Endothelial cell of hepatic sinusoid (primary cell): ENCODE measurements around the gene PLPP4.

Experiments used
- in situ Hi-C: cut with HindIII; loops from 2 replicates; pipeline ENCODE4 v1.10.0; 2017; ENCODE audit warnings: low sequenced_read_pairs

The PLPP4 gene

DNA sequence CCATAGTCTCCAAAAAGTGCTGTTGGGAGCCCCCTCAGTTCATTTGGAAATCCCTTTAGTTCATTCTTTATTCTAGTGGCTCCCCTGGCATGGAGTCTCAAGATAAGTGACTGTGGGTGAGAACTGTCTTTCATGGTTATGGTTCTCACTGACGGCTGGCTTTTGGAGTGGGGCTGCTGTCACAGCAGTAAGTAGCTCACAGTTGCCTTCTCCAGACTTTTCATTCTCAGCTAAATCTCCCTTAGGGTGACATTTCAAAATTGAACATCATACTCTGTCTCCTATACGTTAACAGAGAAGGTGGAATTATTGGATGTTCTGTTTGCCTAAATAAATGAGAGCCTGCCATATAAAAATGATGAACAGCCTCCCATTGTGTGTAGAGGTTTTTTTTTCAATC is 58.7 kb downstream of the PLPP4 start:
- in situ Hi-C loops = no loop called here

DNA sequence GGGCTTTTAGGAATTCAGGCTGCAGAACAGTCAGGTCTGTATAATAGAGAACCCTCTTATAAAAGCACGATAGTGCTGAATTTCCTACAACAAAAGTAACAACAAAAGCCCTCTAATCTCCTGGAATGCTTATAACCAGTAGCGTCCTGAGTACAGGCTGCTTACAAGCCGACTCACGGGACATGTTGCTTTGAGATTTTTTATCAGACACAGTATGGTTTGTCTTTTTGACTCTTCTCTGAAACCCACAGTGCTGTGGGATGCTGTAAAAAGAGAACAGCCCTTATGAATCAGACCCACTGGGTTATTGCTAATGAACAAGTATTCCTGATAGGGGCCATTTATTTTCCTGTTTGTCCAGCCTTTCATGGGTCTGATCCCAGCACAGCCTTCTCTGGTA is 59.4 kb downstream of the PLPP4 start:
- in situ Hi-C loops = no loop called here

DNA sequence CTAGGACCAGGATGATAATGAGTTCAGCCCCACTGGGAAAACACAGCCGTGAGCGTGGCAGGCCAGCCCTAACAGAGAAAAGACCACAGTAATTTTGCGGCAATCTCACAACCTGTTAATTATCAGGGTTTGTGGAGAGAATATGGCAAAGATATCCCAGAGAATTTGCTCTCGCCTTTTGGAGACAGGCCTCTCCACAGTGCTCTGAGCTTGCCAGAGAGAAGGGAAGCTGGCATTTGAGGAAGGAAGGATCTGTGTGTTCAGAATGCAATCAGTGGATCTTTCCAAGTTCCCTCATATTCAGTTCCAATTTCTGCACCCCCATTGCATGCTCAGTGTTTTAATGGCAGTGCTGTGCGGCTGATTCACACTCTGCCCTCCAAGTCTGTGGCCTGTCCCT is 60.2 kb downstream of the PLPP4 start:
- in situ Hi-C loops = no loop called here

DNA sequence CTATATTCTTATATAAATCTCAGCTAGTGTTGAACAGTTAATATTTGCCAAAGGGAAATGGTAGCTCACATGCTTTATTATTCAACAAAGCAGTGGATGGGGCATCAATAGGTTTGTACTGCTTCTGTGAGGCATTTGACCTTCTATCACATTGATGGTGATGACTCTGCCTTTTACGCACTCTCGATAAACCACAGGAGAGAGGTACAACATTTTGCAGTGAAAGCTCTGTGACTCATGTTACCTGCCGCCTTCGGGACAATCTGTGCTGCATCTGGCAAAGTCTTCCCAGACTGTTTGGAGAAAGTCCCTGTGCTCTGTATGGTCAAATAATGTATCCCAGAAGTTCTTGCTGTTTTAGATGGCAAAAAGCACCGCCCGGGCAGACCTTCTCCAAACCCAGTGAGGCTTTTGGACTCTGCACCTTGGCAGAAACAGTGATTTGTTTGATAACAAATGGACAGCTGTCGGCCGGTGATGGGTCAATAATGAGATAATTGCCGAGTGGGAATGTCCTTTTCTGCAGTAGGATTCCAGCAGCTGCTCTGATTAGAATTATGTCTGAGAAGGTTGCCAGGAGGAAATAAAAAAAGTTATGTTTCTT is 61.0 kb downstream of the PLPP4 start:
- in situ Hi-C loops = no loop called here

DNA sequence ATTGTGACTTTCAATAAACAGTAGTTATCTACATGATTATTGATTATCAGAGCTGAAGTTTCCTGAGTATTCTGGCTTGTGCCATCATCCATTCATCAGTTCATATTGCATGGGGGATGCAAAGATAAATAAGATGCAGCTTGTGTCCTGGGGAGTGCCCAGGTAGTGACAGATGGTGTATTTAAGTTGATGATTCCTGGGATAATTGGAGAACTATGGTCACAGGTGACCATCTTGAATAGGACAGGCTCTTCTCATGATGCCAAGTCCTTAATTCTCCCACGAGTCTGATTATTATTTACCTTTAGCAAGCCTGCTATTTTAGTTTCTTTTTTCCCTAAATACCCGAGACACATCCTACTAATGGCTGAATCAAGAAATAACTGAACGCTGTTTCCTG is 64.9 kb downstream of the PLPP4 start:
- in situ Hi-C loops = no loop called here

DNA sequence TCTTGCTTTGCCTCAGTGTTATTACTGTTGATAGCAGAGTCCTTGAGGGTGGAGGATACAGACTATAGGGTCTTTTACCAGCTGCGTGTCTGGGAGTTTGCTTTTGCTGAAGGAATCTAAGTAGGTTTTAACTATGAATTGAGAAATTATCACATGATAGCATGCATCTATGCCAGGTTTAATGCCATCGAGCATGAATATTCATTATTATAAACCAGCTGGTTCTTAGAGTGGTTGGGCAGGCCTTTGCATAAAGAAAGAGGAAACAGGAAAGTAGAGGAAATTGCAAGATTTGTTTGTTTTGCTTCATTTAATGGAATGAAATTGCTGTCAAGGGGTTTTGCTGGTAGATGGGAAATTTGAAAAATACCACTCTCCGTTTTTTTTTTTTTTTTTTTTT is 70.7 kb downstream of the PLPP4 start:
- in situ Hi-C loops = no loop called here

DNA sequence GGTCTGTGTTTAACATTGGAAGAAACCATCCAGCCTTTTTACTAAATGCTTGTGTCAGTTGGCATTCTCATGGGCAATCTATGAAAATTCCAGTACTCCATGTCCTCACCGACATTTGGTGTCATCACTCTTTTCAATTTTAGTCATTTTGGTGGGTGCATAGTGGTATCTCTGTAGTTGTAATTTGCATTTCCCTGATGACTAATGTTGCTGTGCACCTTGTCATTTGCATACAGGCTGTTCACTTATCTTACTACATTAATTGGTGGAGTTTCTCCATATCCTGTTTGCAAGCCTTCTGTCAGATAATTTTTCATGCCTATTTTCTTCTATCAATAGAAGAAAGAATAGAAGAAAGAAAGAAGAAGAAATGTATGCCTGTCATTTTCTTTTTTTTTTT is 73.7 kb downstream of the PLPP4 start:
- in situ Hi-C loops = no loop called here

DNA sequence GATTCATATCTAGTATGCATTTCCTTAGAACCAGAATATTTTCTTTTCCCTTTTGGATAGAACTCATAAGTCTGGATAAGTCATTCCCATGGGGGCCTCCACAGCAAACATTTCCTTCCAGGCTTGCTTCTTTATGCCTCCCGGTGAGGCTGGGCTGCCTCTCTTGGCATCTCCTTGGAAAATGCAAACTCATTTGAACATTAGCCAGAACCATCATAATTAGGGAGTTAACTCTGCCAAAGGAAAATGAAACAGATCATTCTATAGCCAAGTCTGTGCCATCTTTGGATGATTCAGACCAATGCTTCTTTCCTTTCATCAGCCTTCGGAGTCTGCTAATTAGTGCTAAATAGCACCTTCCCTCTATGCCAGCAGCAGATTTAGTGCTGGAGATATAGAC is 81.1 kb downstream of the PLPP4 start:
- in situ Hi-C loops = no loop called here

DNA sequence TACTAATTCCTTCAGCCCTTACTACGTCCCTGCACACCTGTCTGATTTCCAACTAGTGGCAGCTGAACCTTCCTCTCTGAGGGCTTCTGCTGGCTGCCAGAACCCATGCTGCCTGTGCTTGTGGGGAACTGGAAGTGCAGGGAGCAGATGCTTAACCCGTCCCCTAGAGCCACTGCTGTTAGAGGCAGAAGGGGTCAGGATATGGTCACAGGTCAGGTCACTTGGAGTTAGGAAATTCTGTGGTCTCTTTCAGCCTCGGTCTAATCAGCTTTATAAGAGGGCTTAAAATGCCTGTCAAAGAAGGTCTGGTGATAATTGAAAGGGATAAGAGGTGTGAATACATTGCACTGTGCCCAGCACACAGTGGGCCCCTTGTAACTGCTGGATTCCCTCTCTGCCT is 82.0 kb downstream of the PLPP4 start:
- in situ Hi-C loops = no loop called here

DNA sequence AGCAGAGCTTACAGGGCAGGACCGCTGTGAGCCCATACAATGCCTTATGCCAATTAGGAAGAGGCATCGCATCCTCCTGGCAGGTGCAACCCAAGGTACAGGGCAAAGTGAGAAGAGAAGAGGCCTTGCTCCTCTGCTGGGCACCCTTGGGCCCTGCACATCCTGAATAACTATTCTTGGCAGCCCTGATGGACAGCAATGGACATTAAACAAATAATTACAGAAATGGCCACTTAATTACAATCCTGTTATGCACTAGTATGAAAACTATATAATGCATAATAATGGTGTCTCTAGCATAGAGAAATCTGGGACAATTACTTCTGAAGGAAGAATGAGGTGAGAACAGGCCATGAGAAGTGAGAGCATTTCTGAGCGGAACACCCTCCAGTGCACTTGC is 83.5 kb downstream of the PLPP4 start:
- in situ Hi-C loops = no loop called here

DNA sequence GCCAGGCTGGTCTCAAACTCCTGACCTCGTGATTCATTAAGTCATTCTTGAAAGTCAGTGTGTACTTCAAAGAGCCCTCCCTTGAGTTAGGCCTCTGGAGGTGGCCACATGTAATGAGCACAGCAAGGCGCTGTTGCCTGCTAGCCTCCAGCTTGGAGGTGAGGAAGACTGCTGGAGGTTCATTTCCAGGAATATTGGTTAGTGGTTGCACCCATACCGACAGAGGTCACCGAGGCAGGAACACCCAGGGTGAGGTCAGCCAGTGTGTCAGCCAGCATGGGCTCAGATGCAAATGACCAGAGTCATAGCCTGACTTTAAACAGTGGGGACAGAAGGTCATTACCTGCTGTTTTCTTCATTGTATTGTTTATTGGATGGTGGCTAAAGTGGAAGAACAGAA is 85.0 kb downstream of the PLPP4 start:
- in situ Hi-C loops = no loop called here

DNA sequence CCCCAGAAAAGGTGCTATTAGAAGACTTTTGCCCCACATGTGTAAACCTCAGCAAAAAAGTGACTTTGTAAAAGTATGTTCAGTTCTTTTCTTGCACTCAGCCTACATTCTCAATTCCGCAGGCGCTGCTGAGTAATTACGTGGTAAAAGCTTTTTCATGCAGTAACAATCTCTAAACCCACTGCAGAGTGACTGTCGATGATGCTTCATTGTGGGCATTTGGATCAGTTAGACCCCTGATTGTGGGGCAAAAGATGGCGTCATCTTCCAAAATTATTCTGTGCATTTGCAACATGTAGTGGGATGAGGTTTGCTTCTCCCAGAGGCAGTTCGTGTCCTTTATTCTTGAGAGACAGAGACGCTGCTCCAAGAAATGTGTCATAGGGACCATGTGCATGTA is 85.6 kb downstream of the PLPP4 start:
- in situ Hi-C loops = no loop called here

DNA sequence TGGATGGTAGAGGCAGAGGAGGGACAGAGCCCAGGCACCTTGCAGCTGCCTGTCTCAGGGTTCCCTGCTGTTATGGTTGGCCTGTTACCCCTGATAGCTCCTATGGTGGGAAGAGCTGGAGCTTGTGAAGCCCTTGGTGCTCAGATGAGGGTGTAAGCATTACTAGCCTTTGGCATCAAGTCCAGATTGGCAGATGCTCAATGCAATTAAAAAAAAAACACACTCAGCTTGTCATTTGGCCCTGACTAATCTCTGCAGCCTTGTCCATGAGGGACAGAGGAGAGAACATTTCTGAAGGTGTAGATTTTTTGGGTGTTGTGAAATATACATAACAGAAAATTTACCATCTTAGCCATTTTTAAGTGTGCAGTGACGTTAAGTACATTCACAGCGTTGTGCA is 86.3 kb downstream of the PLPP4 start:
- in situ Hi-C loops = no loop called here

DNA sequence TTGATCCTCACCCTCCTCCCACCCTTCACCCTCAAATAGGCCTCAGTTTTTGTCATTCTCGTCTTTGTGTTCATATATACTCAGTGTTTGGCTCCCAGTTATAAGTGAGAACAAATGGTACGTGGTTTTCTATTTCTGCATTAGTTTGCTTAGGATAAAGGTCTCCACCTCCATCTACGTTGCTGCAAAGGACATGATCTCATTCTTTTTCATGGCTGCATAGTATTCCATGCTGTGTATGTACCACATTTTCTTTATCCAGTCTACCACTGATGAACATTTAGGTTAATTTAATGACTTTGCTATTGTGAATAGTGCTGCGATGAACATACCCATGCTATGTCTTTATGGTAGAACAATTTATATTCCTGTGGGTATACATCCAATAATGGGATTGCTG is 91.2 kb downstream of the PLPP4 start:
- in situ Hi-C loops = no loop called here

DNA sequence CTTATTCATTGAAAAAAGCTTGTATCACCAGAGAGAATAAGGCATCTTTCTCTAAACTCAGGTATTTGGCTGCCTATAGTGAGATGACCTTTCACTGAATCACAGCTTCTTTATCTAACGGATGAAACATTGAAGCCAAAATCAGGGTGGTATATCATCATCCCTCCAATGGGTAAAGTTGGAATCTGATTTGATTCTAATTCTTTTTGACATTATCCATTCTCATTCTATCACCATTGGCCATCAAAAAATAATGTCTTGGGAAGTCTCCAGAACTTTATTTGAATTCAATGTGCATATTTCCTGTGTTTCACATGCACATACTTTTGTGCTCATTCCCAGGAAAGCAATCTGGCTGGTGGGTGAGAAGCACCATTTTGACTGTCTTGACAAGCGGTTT is 95.2 kb downstream of the PLPP4 start:
- in situ Hi-C loops = no loop called here

DNA sequence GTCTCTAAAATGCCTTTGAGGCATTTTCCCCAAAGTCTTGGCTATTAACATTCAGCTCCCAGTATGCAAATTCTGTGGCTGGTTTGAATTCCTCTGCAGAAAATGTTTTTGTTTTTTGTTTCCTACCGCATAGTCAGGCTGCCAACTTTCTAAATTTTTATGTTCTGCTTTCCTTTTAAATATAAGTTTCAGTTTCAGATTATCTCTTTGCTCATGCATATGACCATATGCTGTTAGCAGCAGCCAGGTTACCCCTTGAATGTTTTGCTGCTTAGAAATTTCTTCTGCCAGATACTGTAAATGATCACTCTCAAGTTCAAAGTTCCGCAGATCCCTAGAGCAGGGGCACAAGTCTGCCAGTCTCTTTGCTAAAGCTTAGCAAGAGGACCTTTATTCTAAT is 96.9 kb downstream of the PLPP4 start:
- in situ Hi-C loops = no loop called here

DNA sequence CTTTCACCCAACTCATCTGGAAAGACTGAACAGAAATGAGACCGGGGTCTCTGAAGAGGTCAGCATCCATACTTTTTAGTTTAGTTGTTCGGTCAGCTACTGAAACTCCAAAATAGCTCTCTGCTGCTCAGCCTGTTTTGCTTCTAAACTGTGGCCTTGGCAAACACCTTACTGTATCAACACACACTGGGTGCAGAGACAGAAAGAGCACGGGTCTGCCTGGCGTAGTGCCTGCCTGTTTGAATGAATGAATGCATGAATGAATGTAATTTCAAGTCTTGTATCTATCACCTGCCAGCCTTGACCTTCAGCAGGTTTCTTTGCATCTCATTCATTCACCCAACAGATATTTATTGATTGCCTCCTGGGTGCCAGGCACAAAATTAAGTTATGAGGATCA is 98.4 kb downstream of the PLPP4 start:
- in situ Hi-C loops = no loop called here

DNA sequence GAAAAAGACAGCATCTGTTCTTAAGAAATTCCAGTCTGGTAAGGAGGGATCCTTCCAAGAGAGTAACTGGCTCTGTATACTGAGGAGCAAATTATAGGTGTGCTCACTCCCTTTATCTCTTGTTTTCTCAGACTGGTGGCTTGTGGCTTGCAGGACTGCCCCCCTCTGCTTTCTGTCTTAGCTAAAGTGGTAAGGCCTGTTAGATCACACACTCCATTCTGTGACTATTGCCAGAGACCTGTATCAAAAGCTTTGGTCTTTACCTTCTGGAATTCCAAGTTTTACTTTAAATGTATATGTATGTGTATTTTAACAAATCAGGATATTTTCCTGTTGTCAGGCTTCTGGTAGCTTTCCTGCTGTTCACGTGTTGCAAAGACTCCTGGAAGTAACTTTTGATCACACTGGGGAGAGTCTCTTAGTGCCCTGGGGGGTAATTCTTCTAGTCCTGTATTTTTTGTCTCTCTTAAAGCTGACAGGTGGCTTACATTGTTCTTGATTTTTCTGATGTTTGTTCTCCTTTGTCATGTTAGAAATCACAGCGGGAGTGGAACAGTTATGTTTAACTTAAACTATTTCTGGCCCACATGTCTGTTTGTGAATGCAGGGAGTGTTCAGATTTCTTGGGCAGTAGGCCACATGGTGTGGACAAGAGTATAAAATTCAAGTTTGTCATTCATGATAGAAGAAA is 99.0 kb downstream of the PLPP4 start:
- in situ Hi-C loops = no loop called here

DNA sequence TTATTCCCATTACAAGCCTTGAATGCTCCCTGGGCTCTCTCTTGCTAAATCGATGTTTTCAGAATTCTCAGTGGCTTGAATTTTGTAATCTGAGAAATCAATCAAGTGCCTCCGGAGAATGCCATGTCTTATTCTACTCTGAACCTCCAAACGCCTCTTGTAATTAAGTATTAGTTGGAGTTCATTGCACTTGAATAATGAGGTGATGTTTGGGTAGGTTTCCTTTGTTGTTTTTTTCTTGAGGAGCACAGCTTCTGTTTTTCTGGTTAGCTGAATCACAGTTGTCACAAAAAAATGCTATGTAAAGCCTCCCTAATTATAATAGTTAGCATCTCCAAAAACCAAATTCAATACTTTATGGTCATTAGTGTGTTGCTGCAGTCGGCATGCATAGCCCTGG is 100.3 kb downstream of the PLPP4 start:
- in situ Hi-C loops = no loop called here

DNA sequence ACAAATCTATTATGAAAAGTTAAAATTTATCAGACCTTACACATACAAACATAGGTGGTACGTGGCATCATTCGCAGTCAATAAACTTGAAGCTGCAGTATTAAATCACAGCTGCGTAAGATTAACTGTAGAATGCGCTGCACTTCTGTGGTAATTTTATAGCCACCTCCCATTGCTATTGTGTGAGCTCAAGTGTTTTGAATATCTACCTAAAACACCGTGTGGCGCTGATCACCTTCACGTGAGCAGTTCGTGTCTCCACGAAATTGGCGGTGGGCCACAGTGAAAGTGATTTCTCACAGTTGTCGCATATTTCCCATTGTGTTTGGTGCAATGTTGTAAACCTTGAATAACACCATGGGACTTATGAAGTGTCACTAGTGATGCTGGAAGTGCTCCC is 102.8 kb downstream of the PLPP4 start:
- in situ Hi-C loops = no loop called here

DNA sequence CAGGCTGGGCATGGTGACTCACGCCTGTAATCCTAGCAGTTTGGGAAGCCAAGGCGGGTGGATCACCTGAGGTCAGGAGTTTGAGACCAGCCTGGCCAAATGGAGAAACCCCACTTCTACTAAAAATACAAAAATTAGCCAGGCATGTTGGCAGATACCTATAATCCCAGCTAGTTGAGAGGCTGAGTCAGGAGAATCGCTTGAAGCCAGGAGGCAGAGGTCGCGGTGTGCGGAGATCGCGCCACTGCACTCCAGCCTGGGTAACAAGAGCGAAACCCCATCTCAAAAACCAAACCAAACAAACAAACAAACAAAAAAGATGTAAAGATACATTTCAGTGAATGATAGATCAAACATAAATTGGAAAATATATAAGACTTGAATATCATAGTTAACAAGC is 105.9 kb downstream of the PLPP4 start:
- in situ Hi-C loops = no loop called here

DNA sequence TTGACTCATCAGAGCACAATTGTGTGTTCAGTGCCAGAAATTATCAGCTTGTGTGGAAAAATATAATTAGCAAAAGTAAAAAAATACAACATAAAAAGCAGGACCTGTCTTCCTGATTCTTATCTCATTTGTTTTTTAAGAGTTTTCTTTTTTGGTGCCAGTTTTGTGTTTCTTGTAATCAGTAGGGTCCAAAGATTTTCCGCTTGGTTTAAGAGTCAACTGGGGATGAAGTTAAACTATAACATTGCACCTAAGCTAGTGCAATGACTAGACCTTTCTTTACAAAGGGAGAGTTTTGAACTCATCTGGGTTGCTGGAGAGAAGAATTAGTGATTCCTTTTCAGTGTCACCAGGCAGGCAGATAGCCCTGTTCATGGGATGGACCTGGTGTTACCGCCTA is 113.4 kb downstream of the PLPP4 start:
- in situ Hi-C loops = no loop called here

DNA sequence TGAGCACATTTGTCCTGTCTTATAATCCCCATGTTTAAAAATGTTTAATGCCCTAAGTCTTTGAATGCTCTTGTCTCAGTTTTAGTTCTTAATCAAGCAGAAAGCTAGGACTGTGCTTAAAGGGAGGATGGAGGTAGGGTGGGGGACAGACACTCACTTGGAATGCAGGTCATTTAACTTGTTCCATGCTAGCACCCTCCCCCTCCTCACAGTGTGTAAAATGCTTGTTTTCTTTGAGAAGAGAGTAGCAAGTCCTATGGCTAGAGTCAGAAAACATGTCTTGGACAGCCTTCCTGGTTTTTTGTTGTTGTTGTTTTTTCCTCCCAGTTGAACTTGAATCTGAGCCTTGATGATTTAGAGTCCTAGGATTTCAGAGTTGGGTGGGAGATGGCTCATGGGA is 114.2 kb downstream of the PLPP4 start:
- in situ Hi-C loops = no loop called here
